Kidney (tissue), 14 donors: ENCODE measurements around the gene TRIM52. TPM values are rescaled to one million over a fixed set of nuclear protein-coding genes. Genes with fewer than 3 reads are reported as not detected.
A peak's percentile ranks its signal among the peaks of the same experiment; 100 is the strongest.

ENCODE experiments used
- DNase-seq, 5 donors: peaks; one replicate each; pipeline ENCODE4 v3.0.0-alpha.2; 2013 to 2020
- FAIRE-seq: peaks from 2 replicates; lab custom pipeline; 2012; peaks lifted over from hg19 to GRCh38; lab: Jason Lieb, UNC
- H3K27ac ChIP-seq, 2 donors: one replicate each; pipeline ENCODE4 v1.7.0; 2013; ENCODE audit warnings: low read depth in 2 of 2, low read length in 2 of 2, inconsistent platforms in 1 of 2
- H3K27me3 ChIP-seq: one replicate; pipeline ENCODE4 v1.7.1; 2013; ENCODE audit warnings: low read length, inconsistent platforms; ENCODE audit not compliant: control insufficient read depth, insufficient read depth
- H3K36me3 ChIP-seq, 3 donors: one replicate each; pipeline versions ENCODE4 v1.7.0 to v1.7.1; 2013; ENCODE audit warnings: low read length in 3 of 3, control low read depth in 1 of 3, inconsistent platforms in 1 of 3; ENCODE audit not compliant: insufficient read depth in 3 of 3, control insufficient read depth in 2 of 3
- H3K4me1 ChIP-seq, 3 donors: one replicate each; pipeline versions ENCODE4 v1.7.0 to v1.7.1; 2013; ENCODE audit warnings: low read length in 3 of 3, inconsistent platforms in 1 of 3, low read depth in 1 of 3; ENCODE audit not compliant: control insufficient read depth in 2 of 3, insufficient read depth in 2 of 3
- H3K4me3 ChIP-seq, 3 donors: one replicate each; pipeline versions ENCODE4 v1.7.0 to v1.8.1; 2013; ENCODE audit warnings: low read length in 3 of 3, control low read depth in 1 of 3, inconsistent platforms in 1 of 3
- H3K9ac ChIP-seq, 3 donors: one replicate each; pipeline versions ENCODE4 v1.7.0 to v1.7.1; 2013; ENCODE audit warnings: low read length in 3 of 3, control low read depth in 1 of 3, inconsistent platforms in 1 of 3
- H3K9me3 ChIP-seq, 3 donors: one replicate each; pipeline versions ENCODE4 v1.7.0 to v1.7.1; 2013; ENCODE audit warnings: low read length in 3 of 3, control low read depth in 1 of 3, inconsistent platforms in 1 of 3; ENCODE audit not compliant: control insufficient read depth in 2 of 3, insufficient read depth in 1 of 3
- intact Hi-C: fragments of 100-400 bp; cut with DNase I; formaldehyde crosslinking; loops from one replicate; pipeline ENCODE4 v1.11.1; 2022
- polyA plus RNA-seq: library from polyadenylated mRNA; stranded (reverse); fragments of 350-450 nt; fragmentation: Illumina TruSeq; extraction: RNeasy Lipid Tissue Mini Kit (QIAGEN cat#74804); gene quantifications from one replicate; pipeline ENCODE4 v1.2.3, GENCODE V29; 2014; ENCODE audit warnings: low read depth, low replicate concordance; ENCODE audit not compliant: insufficient read depth
- total RNA-seq: library from RNA; stranded (reverse); fragmentation: NEBNext Ultra II Directional; extraction: Animal tissue kit (Norgen Biotek cat#: 25700); gene quantifications from one replicate; pipeline ENCODE4 v1.2.1, GENCODE V29; 2021
- TF ChIP-seq, protein P1 (sequence below): IDR thresholded peaks from 3 replicates; pipeline ENCODE4 v1.5.1; 2012; ENCODE audit warnings: mild to moderate bottlenecking, moderate library complexity, borderline replicate concordance; ENCODE audit not compliant: insufficient read depth; ENCODE audit errors: extremely low read depth
- donor health status: control.
- donor health status: control.
- donor health status: control.
- donor health status: control.
- donor health status: control.
- donor health status: DM: yes; HTN: yes; CAD: no.
- donor health status: Normal renal cell carcinoma (clear cell type).

TRIM52 gene
- total and polyA plus RNA-seq, 2 donors from 2014 or later, result 9.7 to 18.4 TPM

DNA sequence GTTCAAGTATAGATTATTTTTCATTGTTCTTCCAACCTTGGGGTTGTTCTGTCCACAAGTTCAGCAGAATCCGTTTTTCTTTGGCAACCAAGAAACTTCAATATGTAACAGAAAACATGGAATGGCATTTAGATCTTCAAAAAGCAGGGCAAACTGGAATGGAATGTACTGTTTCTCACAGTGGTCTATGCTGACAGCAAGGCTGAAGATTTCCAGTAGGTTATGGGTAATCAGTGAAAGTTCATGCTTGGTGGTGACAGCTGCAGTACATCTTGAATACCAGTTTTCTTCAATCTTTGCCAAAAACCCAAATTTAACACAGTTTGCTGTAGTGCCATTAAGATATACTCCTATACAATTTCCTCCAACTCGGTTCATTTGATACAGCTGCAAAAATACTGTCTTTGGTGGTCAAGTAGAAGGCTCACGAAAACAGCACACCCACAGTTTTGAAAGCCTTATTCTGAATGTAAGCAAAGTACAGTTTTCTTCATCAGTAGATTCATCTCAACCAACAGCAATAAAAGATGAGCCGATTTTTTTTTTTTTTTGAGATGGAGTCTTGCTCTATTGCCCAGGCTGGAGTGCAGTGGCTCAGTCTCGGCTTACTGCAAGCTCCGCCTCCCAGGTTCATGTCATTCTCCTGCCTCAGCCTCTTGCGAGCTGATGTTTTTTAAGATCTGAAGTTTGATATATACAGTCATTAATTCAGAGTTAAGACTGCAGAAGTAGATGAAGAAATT, 4.9 kb downstream of the TRIM52 start:
- H3K4me1 ChIP-seq, result peaks cover 3 to 38% (median 28%) of the 10 kb centered on the region in 3 donors
- TF ChIP-seq, protein P1, sequence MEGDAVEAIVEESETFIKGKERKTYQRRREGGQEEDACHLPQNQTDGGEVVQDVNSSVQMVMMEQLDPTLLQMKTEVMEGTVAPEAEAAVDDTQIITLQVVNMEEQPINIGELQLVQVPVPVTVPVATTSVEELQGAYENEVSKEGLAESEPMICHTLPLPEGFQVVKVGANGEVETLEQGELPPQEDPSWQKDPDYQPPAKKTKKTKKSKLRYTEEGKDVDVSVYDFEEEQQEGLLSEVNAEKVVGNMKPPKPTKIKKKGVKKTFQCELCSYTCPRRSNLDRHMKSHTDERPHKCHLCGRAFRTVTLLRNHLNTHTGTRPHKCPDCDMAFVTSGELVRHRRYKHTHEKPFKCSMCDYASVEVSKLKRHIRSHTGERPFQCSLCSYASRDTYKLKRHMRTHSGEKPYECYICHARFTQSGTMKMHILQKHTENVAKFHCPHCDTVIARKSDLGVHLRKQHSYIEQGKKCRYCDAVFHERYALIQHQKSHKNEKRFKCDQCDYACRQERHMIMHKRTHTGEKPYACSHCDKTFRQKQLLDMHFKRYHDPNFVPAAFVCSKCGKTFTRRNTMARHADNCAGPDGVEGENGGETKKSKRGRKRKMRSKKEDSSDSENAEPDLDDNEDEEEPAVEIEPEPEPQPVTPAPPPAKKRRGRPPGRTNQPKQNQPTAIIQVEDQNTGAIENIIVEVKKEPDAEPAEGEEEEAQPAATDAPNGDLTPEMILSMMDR, result no peak
- DNase-seq, result no peak

DNA sequence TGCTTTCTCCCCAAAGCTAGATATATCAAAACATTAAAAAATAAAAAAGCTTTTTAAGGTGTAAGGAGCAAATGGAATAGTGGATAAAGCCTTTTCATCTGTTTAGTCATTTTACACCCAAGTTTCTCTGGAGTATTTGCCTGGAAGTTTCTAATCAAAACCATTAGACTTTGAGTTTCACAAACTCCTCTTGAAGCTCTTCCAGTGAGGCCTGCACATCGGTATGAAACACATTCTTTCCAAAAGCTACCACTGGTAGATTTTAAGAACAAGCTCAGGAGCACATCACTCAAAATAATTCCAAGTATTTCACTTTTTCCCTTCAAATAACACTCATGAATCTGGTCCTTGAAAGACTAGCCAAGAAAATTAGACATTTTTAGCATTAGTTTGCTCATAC, 5.7 kb downstream of the TRIM52 start:
- Histone ChIP-seq H3K27ac (no peak overlapping the region), H3K36me3 (peaks cover 2 to 6% (median 6%) of the 10 kb centered on the region in 3 donors), H3K4me1 (peaks cover 3 to 40% (median 28%) of the 10 kb centered on the region in 3 donors), H3K27me3 (no peaks in the 10 kb centered on the region), H3K9ac (no peak overlapping the region), H3K4me3 (no peak overlapping the region), H3K9me3 (no peaks in the 10 kb centered on the region)
- intact Hi-C loops, result no loop called here
- DNase-seq (no peak), FAIRE-seq (no peak)
- TF ChIP-seq, protein P1, result no peak

More for the DNA sequence above, 4.9 kb downstream of the TRIM52 start:
- Histone ChIP-seq H3K9ac (no peak overlapping the region), H3K27ac (no peak overlapping the region), H3K27me3 (no peaks in the 10 kb centered on the region), H3K9me3 (no peaks in the 10 kb centered on the region), H3K36me3 (peaks cover 2 to 6% (median 6%) of the 10 kb centered on the region in 3 donors), H3K4me3 (no peak overlapping the region)
- FAIRE-seq, result no peak
- intact Hi-C loops, result no loop called here

DNA sequence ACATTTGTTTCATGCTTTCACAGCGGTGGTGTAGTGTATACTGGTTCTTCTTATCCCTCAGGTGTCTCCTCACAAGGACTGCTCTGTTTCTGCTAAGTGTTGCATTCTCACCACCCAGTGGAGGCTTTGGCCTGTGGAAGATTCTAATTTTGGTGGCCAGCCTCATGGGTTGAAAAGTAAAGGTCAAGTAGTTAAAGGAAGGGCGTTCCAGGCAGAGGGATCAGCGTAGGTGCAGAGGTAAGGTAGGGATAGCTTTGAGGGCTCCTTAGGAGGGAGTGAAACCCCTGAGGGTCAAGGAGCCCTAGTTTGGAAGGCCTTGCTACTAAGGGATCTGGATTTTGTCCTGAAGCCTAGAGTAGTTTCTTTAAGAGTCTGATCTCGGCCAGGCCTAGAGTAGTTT, 12.7 kb downstream of the TRIM52 start:
- DNase-seq, result no peak
- peak overlapping the region in 1 of 2 donors; percentile 67 for H3K27ac ChIP-seq
- H3K36me3 ChIP-seq, result peaks cover 0 to 2% (median 1%) of the 10 kb centered on the region in 3 donors
- peak overlapping the region in 2 of 3 donors; percentile 49 to 97 for H3K4me3 ChIP-seq
- peaks cover 2 to 34% (median 11%) of the 10 kb centered on the region in 3 donors for H3K4me1 ChIP-seq
- no peak for FAIRE-seq
- peak overlapping the region in 1 of 3 donors; percentile 63 for H3K9ac ChIP-seq
- H3K27me3 ChIP-seq, result no peaks in the 10 kb centered on the region
- TF ChIP-seq, protein P1, result no peak
- intact Hi-C loops, result no loop called here
- no peaks in the 10 kb centered on the region for H3K9me3 ChIP-seq
